NCI-H2107 (cell line): Measurements from ENCODE around the gene BZW2.
"Not testable (repeated sequence)": the region's sequence is repeated elsewhere in the genome, so short reads cannot be mapped to it uniquely, and the experiment has no call there.

Source experiments
- DNase-seq: peaks from one replicate; lab custom pipeline; 2025; lab: John Stamatoyannopoulos, UW

The BZW2 gene

GRCh38 chr7:16670731-16671344 lies 24.9 kb downstream of the BZW2 start:
- DNase-seq: no peak

- DNase-seq: no peak
Observed at GRCh38 chr7:16671811-16672210, 25.8 kb downstream of the BZW2 start.

GRCh38 chr7:16675277-16675676 lies 29.3 kb downstream of the BZW2 start:
- no peak for DNase-seq

GRCh38 chr7:16677978-16678494 lies 32.1 kb downstream of the BZW2 start:
- no peak for DNase-seq

- DNase-seq: not testable (repeated sequence)
Observed at GRCh38 chr7:16678645-16679566, 32.9 kb downstream of the BZW2 start.

GRCh38 chr7:16684935-16685334 lies 39.0 kb downstream of the BZW2 start:
- no peak for DNase-seq

GRCh38 chr7:16685535-16685934 lies 39.6 kb downstream of the BZW2 start:
- DNase-seq: no peak

- DNase-seq: no peak
Observed at GRCh38 chr7:16688249-16688648, 42.3 kb downstream of the BZW2 start.

- no peak for DNase-seq
Observed at GRCh38 chr7:16691241-16691640, 45.3 kb downstream of the BZW2 start.

- no peak for DNase-seq
Observed at GRCh38 chr7:16693601-16694318, 47.8 kb downstream of the BZW2 start.

GRCh38 chr7:16694806-16695205 lies 48.8 kb downstream of the BZW2 start:
- DNase-seq: no peak

GRCh38 chr7:16695621-16696237 lies 49.7 kb downstream of the BZW2 start:
- DNase-seq: no peak

GRCh38 chr7:16697507-16698199 lies 51.7 kb downstream of the BZW2 start:
- no peak for DNase-seq

GRCh38 chr7:16698200-16698905 lies 52.4 kb downstream of the BZW2 start:
- no peak for DNase-seq

- no peak for DNase-seq
Observed at GRCh38 chr7:16702441-16702840, 56.5 kb downstream of the BZW2 start.

GRCh38 chr7:16708511-16708910 lies 62.5 kb downstream of the BZW2 start:
- DNase-seq: no peak

GRCh38 chr7:16708980-16709379 lies 63.0 kb downstream of the BZW2 start:
- no peak for DNase-seq

- no peak for DNase-seq
Observed at GRCh38 chr7:16710651-16711050, 64.7 kb downstream of the BZW2 start.

GRCh38 chr7:16711730-16712129 lies 65.7 kb downstream of the BZW2 start:
- DNase-seq: no peak

- no peak for DNase-seq
Observed at GRCh38 chr7:16712916-16713315, 66.9 kb downstream of the BZW2 start.

GRCh38 chr7:16715928-16716327 lies 69.9 kb downstream of the BZW2 start:
- no peak for DNase-seq
